ENCODE data around the gene SIGLEC10.

- TF ChIP-seq, protein P1, sequence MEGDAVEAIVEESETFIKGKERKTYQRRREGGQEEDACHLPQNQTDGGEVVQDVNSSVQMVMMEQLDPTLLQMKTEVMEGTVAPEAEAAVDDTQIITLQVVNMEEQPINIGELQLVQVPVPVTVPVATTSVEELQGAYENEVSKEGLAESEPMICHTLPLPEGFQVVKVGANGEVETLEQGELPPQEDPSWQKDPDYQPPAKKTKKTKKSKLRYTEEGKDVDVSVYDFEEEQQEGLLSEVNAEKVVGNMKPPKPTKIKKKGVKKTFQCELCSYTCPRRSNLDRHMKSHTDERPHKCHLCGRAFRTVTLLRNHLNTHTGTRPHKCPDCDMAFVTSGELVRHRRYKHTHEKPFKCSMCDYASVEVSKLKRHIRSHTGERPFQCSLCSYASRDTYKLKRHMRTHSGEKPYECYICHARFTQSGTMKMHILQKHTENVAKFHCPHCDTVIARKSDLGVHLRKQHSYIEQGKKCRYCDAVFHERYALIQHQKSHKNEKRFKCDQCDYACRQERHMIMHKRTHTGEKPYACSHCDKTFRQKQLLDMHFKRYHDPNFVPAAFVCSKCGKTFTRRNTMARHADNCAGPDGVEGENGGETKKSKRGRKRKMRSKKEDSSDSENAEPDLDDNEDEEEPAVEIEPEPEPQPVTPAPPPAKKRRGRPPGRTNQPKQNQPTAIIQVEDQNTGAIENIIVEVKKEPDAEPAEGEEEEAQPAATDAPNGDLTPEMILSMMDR (IDR thresholded peaks at IDR 0.05; ENCODE audit: insufficient read depth, low read length, poor library complexity, severe bottlenecking), result no peak
- no peak for TF ChIP-seq EZH2phosphoT487 (conservative IDR thresholded peaks at IDR 0.05; ENCODE audit: low read length)
Measured at GRCh38 chr19:51458051-51458645, 40.7 kb upstream of the SIGLEC10 start, which contains the start of gene SIGLEC8.

All from SU-DHL-6 (cell line).